A673 (cell line): Measurements from ENCODE around the gene TNFAIP2. TPM values are rescaled to one million over a fixed set of nuclear protein-coding genes. Genes with fewer than 3 reads are reported as not detected.

ENCODE experiments used
- BruUV-seq: library from RNA; stranded (reverse); fragments of 400-500 nt; replicated peaks from 2 replicates; lab custom pipeline; 2021; lab: Mats Ljungman, UMichigan
- CTCF ChIA-PET: fragments of 300-600 bp; sonication (Branson Sonifier 250); formaldehyde crosslinking; loops from one replicate; lab custom pipeline; 2022; ENCODE audit warnings: antibody characterized with exemption; lab: Charles Lee
- POLR2A ChIA-PET: fragments of 300-600 bp; sonication (Branson Sonifier 250); formaldehyde crosslinking; loops from one replicate; lab custom pipeline; 2022; ENCODE audit warnings: antibody characterized with exemption; ENCODE audit not compliant: low non-redundant PET; lab: Charles Lee
- DNase-seq: peaks from one replicate; pipeline ENCODE4 v3.0.0-alpha.2; 2015; ENCODE audit warnings: low spot score
- H3K27ac ChIP-seq: fragments of 200-600 bp; sonication (generic); 2 replicates; pipeline ENCODE4 v1.5.1; 2016; ENCODE audit warnings: mixed run types, low read depth, mild to moderate bottlenecking, mixed read lengths, antibody characterized with exemption, low read length; ENCODE audit not compliant: poor library complexity, severe bottlenecking
- H3K27me3 ChIP-seq: fragments of 200-600 bp; sonication (generic); replicated peaks from 2 replicates; pipeline ENCODE4 v1.6.1; 2017; ENCODE audit warnings: mixed run types, low read depth, mild to moderate bottlenecking, mixed read lengths, antibody characterized with exemption, low read length; ENCODE audit not compliant: insufficient read depth, poor library complexity
- H3K36me3 ChIP-seq: fragments of 200-600 bp; sonication (generic); 2 replicates; pipeline ENCODE4 v1.6.1; 2016; ENCODE audit warnings: mixed run types, mild to moderate bottlenecking, mixed read lengths, antibody characterized with exemption, low read length; ENCODE audit not compliant: insufficient read depth, poor library complexity, severe bottlenecking
- H3K4me1 ChIP-seq: fragments of 200-600 bp; sonication (generic); 2 replicates; pipeline ENCODE4 v1.6.1; 2017; ENCODE audit warnings: mixed run types, mild to moderate bottlenecking, mixed read lengths, antibody characterized with exemption, low read length; ENCODE audit not compliant: insufficient read depth, poor library complexity, severe bottlenecking
- H3K4me3 ChIP-seq: fragments of 200-600 bp; sonication (generic); 2 replicates; pipeline ENCODE4 v1.5.1; 2016; ENCODE audit warnings: low read depth, mixed run types, mild to moderate bottlenecking, mixed read lengths, low read length; ENCODE audit not compliant: poor library complexity, severe bottlenecking
- H3K9me3 ChIP-seq: fragments of 200-600 bp; sonication (generic); 2 replicates; pipeline ENCODE4 v1.6.1; 2016; ENCODE audit warnings: mixed run types, low read depth, mild to moderate bottlenecking, mixed read lengths, antibody characterized with exemption, low read length; ENCODE audit not compliant: poor library complexity, severe bottlenecking
- EZH2 ChIP-seq: fragments of 200-600 bp; sonication (generic); IDR thresholded peaks from 2 replicates; pipeline ENCODE4 v1.6.1; 2017; ENCODE audit warnings: borderline replicate concordance, low read depth, mild to moderate bottlenecking, mixed read lengths, antibody characterized with exemption, low read length; ENCODE audit not compliant: poor library complexity, severe bottlenecking
- intact Hi-C: fragments of 100-400 bp; cut with micrococcal nuclease; formaldehyde crosslinking; loops from one replicate; pipeline ENCODE4 v1.10.0; 2022; ENCODE audit not compliant: unreplicated experiment
- total RNA-seq: library from RNA; stranded (reverse); gene quantifications from 2 replicates; pipeline ENCODE4 v1.2.3, GENCODE V29; 2021
- TF ChIP-seq, protein P1 (sequence below): fragments of 300-800, 200-600 bp; sonication (generic); conservative IDR thresholded peaks from 2 replicates; pipeline ENCODE4 v1.5.1; 2017; ENCODE audit warnings: low read depth, mild to moderate bottlenecking, antibody characterized with exemption, low read length, moderate library complexity, mixed read lengths

Gene TNFAIP2
- total RNA-seq, 1 experiment from 2014 or later, result 5.5 TPM

DNA sequence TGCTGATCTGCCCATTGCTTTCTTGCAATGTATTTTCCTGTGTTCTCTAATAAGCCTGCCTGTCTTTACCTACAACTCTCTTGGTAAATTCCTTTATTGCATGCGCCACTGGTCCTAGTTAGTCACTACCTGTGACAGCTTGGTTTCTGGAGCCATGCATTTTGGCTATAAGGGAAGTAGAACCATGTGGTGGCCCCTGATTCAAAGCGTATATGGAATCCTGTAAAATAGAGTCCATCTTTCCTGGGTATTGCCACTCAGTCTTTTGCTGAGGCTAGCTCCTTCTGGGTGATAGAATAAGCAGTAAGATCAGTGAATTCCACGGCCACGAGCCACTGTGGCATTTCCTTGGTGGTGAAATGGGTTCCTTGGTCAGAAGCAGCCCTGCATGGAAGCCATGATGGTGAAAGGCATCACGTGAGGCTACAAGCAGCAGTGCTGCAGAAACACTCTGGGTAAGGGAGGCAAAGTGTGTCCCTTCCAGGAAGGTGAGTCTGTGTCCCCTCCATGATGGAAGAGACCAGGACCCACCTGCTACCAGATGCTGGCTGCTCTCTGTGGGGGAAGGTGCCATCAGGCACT, 19.6 kb downstream of the TNFAIP2 start:
- no peaks in the 10 kb centered on the region for H3K27me3 ChIP-seq
- intact Hi-C loops, result no loop called here
- no peaks in the 10 kb centered on the region for H3K9me3 ChIP-seq
- no peak overlapping the region for H3K27ac ChIP-seq
- CTCF ChIA-PET, result no interaction called here
- no TSS peak for BruUV-seq
- POLR2A ChIA-PET, result no interaction called here
- H3K36me3 ChIP-seq, result no peaks in the 10 kb centered on the region
- TF ChIP-seq, protein P1, sequence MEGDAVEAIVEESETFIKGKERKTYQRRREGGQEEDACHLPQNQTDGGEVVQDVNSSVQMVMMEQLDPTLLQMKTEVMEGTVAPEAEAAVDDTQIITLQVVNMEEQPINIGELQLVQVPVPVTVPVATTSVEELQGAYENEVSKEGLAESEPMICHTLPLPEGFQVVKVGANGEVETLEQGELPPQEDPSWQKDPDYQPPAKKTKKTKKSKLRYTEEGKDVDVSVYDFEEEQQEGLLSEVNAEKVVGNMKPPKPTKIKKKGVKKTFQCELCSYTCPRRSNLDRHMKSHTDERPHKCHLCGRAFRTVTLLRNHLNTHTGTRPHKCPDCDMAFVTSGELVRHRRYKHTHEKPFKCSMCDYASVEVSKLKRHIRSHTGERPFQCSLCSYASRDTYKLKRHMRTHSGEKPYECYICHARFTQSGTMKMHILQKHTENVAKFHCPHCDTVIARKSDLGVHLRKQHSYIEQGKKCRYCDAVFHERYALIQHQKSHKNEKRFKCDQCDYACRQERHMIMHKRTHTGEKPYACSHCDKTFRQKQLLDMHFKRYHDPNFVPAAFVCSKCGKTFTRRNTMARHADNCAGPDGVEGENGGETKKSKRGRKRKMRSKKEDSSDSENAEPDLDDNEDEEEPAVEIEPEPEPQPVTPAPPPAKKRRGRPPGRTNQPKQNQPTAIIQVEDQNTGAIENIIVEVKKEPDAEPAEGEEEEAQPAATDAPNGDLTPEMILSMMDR, result no peak
- no peak for TF ChIP-seq EZH2
- DNase-seq, result no peak
- no peaks in the 10 kb centered on the region for H3K4me1 ChIP-seq
- no peak overlapping the region for H3K4me3 ChIP-seq

- DNase-seq, result no peak
- BruUV-seq, result no TSS peak
- Histone ChIP-seq H3K27ac (no peak overlapping the region), H3K4me1 (no peaks in the 10 kb centered on the region), H3K27me3 (no peaks in the 10 kb centered on the region), H3K36me3 (no peaks in the 10 kb centered on the region), H3K4me3 (no peak overlapping the region), H3K9me3 (no peaks in the 10 kb centered on the region)
- ChIA-PET CTCF (no interaction called here), POLR2A (no interaction called here)
- intact Hi-C loops, result no loop called here
- no peak for TF ChIP-seq EZH2
- TF ChIP-seq, protein P1, result no peak
Observed at GRCh38 chr14:103143506-103143905, 20.2 kb downstream of the TNFAIP2 start.

- H3K27ac ChIP-seq, result no peak overlapping the region
- no peaks in the 10 kb centered on the region for H3K27me3 ChIP-seq
- no peaks in the 10 kb centered on the region for H3K36me3 ChIP-seq
- no peak overlapping the region for H3K4me3 ChIP-seq
- POLR2A ChIA-PET, result no interaction called here
- intact Hi-C loops, result no loop called here
- BruUV-seq, result no TSS peak
- no peaks in the 10 kb centered on the region for H3K4me1 ChIP-seq
- H3K9me3 ChIP-seq, result no peaks in the 10 kb centered on the region
- CTCF ChIA-PET, result interaction anchor here (0.6 kb wide), 1 partner anchor 111 kb away, joined by 4 read pairs; no protein-coding TSS in a partner anchor
- no peak for TF ChIP-seq EZH2
- TF ChIP-seq, protein P1, result no peak
- no peak for DNase-seq
Observed at GRCh38 chr14:103144085-103144484, 20.8 kb downstream of the TNFAIP2 start.
